Hematopoietic multipotent progenitor cell treated with erythropoietin and hydrocortisone succinate and interleukin-3 and kit ligand, for 8 days (in vitro differentiated cells): ENCODE measurements around the gene TPI1.
"Not testable (repeated sequence)": the region's sequence is repeated elsewhere in the genome, so short reads cannot be mapped to it uniquely, and the experiment has no call there.

Experiments used
- DNase-seq: peaks from one replicate; pipeline ENCODE4 v3.0.0-alpha.2; 2015

Gene TPI1

GRCh38 chr12:6849427-6849826 is 17.9 kb upstream of the TPI1 start:
- no peak for DNase-seq

- no peak for DNase-seq
These were observed 17.3 kb upstream of the TPI1 start for GRCh38 chr12:6849976-6850560.

- DNase-seq, result no peak
These were observed 16.6 kb upstream of the TPI1 start for GRCh38 chr12:6850796-6851152.

GRCh38 chr12:6851153-6851920 is 16.0 kb upstream of the TPI1 start, which contains the start of gene CDCA3:
TSS of gene CDCA3 (minus strand) at chr12:6851286. CDS start at chr12:6850952, 334 bp downstream.
- DNase-seq, result peak; percentile 100

- DNase-seq, result peak; percentile 100
These were observed 15.2 kb upstream of the TPI1 start, which contains the start of gene USP5 for GRCh38 chr12:6851921-6852650. TSS of gene USP5 (plus strand) at chr12:6852150. CDS start at chr12:6852180, 30 bp downstream.

GRCh38 chr12:6852651-6853354 is 14.5 kb upstream of the TPI1 start:
- peak; percentile 86 for DNase-seq

- no peak for DNase-seq
These were observed 13.7 kb upstream of the TPI1 start for GRCh38 chr12:6853626-6854025.

- DNase-seq, result no peak
These were observed 13.3 kb upstream of the TPI1 start for GRCh38 chr12:6854036-6854435.

- no peak for DNase-seq
These were observed 12.0 kb upstream of the TPI1 start for GRCh38 chr12:6855322-6855721.

- DNase-seq, result no peak
These were observed 8.5 kb upstream of the TPI1 start for GRCh38 chr12:6858799-6859198.

- no peak for DNase-seq
These were observed 7.2 kb upstream of the TPI1 start for GRCh38 chr12:6860116-6860515.

- DNase-seq, result no peak
These were observed 6.4 kb upstream of the TPI1 start for GRCh38 chr12:6860942-6861341.

- DNase-seq, result no peak
These were observed 5.9 kb upstream of the TPI1 start for GRCh38 chr12:6861391-6861790.

- no peak for DNase-seq
These were observed 4.3 kb upstream of the TPI1 start for GRCh38 chr12:6863033-6863432.

GRCh38 chr12:6863586-6864321 is 3.6 kb upstream of the TPI1 start:
- DNase-seq, result no peak

- DNase-seq, result not testable (repeated sequence)
These were observed 2.0 kb upstream of the TPI1 start for GRCh38 chr12:6865307-6865706.

GRCh38 chr12:6866163-6866919 is 990 bp upstream of the TPI1 start:
- DNase-seq, result no peak

GRCh38 chr12:6866920-6867412 is 365 bp upstream of the TPI1 start:
- DNase-seq, result no peak

GRCh38 chr12:6868211-6869048 is 1.1 kb downstream of the TPI1 start:
- peak; percentile 50 for DNase-seq
